ENCODE results near the gene RSPH10B.
"Not testable (repeated sequence)": the region's sequence is repeated elsewhere in the genome, so short reads cannot be mapped to it uniquely, and the experiment has no call there.

DNA sequence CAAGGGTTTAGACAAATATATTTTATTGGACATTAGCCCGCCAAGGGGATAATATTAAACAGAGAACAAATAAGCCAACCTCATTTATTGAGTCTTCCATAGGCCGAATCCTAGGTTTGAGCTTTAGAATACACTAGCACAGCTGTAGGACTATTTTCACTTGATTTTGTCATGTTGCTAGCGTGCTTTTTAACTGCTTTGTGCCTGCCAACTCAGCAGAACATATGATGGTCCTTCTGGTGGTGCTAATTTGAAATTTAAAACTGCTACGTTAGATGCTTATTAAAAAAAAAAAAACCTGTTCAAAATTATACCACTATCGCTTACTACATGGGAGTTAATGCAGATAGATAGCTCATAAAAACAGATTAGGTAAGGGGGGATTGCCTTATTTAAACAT, 86.1 kb downstream of the RSPH10B start:
- TF ChIP-seq POLR2A (IDR thresholded peaks at IDR 0.05) = not testable (repeated sequence)
- TF ChIP-seq, protein P1, sequence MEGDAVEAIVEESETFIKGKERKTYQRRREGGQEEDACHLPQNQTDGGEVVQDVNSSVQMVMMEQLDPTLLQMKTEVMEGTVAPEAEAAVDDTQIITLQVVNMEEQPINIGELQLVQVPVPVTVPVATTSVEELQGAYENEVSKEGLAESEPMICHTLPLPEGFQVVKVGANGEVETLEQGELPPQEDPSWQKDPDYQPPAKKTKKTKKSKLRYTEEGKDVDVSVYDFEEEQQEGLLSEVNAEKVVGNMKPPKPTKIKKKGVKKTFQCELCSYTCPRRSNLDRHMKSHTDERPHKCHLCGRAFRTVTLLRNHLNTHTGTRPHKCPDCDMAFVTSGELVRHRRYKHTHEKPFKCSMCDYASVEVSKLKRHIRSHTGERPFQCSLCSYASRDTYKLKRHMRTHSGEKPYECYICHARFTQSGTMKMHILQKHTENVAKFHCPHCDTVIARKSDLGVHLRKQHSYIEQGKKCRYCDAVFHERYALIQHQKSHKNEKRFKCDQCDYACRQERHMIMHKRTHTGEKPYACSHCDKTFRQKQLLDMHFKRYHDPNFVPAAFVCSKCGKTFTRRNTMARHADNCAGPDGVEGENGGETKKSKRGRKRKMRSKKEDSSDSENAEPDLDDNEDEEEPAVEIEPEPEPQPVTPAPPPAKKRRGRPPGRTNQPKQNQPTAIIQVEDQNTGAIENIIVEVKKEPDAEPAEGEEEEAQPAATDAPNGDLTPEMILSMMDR (IDR thresholded peaks at IDR 0.05) = not testable (repeated sequence)
